Large intestine (tissue), 3 donors: ENCODE results near the gene DHDH. TPM values are rescaled to one million over a fixed set of nuclear protein-coding genes. Genes with fewer than 3 reads are reported as not detected.

Experiments
- DNase-seq, 2 donors: peaks; one replicate each; pipeline versions ENCODE4 v3.0.0 to v3.0.0-alpha.2; 2013
- H3K27ac ChIP-seq: one replicate; pipeline ENCODE4 v1.5.1; 2013; ENCODE audit warnings: low read length
- H3K27me3 ChIP-seq: 2 replicates; pipeline ENCODE4 v1.6.1; 2013; ENCODE audit warnings: low read length; ENCODE audit not compliant: control insufficient read depth, insufficient read depth
- H3K36me3 ChIP-seq: 2 replicates; pipeline ENCODE4 v1.6.1; 2013; ENCODE audit warnings: low read length; ENCODE audit not compliant: control insufficient read depth, insufficient read depth
- H3K4me1 ChIP-seq: one replicate; pipeline ENCODE4 v1.6.1; 2013; ENCODE audit warnings: low read length; ENCODE audit not compliant: control insufficient read depth, insufficient read depth
- H3K4me3 ChIP-seq: one replicate; pipeline ENCODE4 v1.5.1; 2013; ENCODE audit warnings: low read length
- H3K9me3 ChIP-seq: one replicate; pipeline ENCODE4 v1.6.1; 2013; ENCODE audit warnings: mild to moderate bottlenecking, low read depth, low read length, moderate library complexity; ENCODE audit not compliant: control insufficient read depth
- WGBS: methylation state at CpG from one replicate; pipeline ENCODE4 v1.1.5; 2013; ENCODE audit warnings: low lambda C conversion rate; ENCODE audit not compliant: insufficient coverage; 5-methylcytosine and 5-hydroxymethylcytosine counted together
- polyA plus RNA-seq: library from polyadenylated mRNA; unstranded; fragments of 120-200 nt; gene quantifications from one replicate; pipeline ENCODE4 v1.2.1, GENCODE V29; 2013

DHDH gene
- polyA plus RNA-seq, 1 donor = 5.2 TPM

DNA sequence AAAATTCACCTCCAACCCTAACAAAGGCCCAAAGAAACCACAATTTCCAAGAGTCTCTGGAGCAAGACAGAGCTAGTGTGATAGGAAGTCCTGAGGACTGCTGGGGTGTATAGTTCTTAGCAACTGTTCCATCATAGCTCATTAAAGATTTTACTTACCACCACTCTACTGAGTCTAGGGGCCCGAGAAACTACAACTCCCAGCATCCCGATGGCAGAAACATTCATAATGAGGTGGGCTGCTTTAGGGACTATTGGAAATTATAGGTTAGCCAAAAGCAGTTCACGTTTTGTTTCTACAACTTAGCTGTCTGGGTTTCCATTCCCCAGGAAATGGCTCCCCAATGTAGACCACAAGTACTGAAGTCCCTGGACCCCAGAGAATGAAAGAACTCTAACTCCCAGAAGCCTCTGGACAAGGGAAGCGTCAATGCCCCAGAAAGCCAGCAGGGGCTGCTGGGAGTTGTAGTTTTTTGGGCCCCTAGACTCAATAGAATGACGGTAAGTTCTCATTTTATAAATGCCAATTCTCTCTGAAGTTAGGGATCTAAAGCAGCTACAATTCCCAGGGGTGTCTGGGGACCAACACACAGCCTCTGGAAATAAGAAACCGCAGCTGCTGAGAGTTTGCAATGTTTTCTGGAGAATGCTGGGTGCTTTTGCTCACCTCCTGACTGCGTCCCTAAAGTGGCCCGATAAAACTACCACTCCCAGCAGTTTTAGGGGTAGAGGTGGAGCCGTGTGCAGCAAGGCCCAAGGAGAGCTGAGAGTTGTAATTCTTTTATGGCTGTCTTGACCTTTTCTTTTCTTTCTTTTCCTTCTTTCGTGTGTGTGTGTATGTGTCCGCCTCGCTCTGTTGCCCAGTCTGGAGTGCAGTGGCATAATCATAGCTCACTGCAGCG, 42.7 kb downstream of the DHDH start:
- H3K27me3 ChIP-seq = no peaks in the 10 kb centered on the region
- H3K36me3 ChIP-seq = peaks cover 54% of the 10 kb centered on the region
- no peak overlapping the region for H3K27ac ChIP-seq

DNA sequence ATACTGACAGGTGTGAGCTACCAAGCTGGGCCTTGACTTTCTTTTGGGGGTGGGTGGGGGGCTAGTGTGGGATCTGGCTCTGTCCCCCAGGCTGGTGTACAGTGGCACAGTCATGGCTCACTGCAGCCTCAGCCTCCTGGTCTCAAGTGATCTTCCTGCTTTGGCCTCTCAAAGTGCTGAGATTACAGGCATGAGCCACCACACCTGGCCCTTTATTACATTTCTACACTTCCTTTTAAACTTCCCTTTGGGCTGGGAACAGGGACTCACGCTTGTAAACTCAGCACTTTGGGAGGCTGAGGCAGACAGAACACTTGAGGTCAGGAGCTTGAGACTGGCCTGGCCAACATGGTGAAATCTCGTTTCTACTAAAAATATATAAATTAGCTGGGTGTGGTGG, 43.6 kb downstream of the DHDH start:
- Histone ChIP-seq H3K27me3 (no peaks in the 10 kb centered on the region), H3K4me1 (no peaks in the 10 kb centered on the region), H3K9me3 (no peaks in the 10 kb centered on the region), H3K27ac (no peak overlapping the region), H3K36me3 (peaks cover 62% of the 10 kb centered on the region), H3K4me3 (no peak overlapping the region)
- no peak for DNase-seq
- WGBS = no CpG with 5 or more reads among the region's 2 CpGs

More for the DNA sequence above, 42.7 kb downstream of the DHDH start:
- no peaks in the 10 kb centered on the region for H3K9me3 ChIP-seq
- no peak overlapping the region for H3K4me3 ChIP-seq
- no peak for DNase-seq
- WGBS = 100% methylated on average over 3 of the region's 13 CpGs
- H3K4me1 ChIP-seq = no peaks in the 10 kb centered on the region

DNA sequence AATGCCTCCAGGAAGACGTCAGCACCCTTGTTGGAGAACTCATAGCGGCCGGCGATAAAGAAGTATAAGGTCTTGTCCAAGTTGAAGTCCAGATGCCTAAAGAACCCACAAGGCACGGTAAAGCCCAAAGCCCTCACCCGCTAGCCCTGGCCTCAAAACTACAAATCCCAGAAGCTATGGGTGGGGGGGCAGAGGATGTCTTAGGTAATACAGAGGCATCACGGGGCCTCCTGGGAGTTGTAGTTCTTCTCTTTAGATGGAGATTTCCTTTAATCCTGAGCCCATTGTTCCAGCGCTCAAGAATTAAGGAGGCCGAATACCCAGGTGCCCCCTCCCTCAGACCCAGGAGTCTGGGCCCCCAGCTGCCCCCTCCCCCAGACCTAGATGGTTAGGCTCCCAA, 48.8 kb downstream of the DHDH start:
- no peak overlapping the region for H3K27ac ChIP-seq
- no peak overlapping the region for H3K4me3 ChIP-seq
- DNase-seq = no peak
- H3K4me1 ChIP-seq = no peaks in the 10 kb centered on the region
- no peaks in the 10 kb centered on the region for H3K27me3 ChIP-seq
- H3K9me3 ChIP-seq = no peaks in the 10 kb centered on the region
- peaks cover 71% of the 10 kb centered on the region for H3K36me3 ChIP-seq
- WGBS = no CpG with 5 or more reads among the region's 9 CpGs

DNA sequence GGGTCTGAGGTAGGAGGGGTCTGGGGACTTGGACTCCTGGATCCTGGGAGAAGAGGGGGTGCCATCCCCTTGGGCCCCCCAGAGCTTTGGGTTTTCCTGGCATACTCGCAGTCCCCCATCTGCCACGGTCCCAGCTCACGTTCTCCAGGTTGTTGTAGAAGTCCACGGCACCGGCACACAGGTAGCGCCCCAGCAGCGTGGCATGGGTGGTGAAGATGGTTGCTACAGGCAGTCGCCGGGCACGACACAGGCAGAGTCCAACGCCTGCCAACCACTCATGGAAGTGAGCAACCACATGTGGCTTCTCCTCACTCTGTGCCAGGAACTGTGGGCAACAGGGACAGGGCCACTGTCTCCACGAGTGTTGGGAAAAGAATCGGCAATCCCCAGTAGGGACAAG, 52.2 kb downstream of the DHDH start:
- no peak overlapping the region for H3K4me3 ChIP-seq
- H3K4me1 ChIP-seq = no peaks in the 10 kb centered on the region
- peaks cover 79% of the 10 kb centered on the region for H3K36me3 ChIP-seq
- H3K27ac ChIP-seq = no peak overlapping the region
- no peak for DNase-seq
- no peaks in the 10 kb centered on the region for H3K9me3 ChIP-seq
- H3K27me3 ChIP-seq = no peaks in the 10 kb centered on the region
- whole genome bisulfite sequencing = no CpG with 5 or more reads among the region's 13 CpGs

DNA sequence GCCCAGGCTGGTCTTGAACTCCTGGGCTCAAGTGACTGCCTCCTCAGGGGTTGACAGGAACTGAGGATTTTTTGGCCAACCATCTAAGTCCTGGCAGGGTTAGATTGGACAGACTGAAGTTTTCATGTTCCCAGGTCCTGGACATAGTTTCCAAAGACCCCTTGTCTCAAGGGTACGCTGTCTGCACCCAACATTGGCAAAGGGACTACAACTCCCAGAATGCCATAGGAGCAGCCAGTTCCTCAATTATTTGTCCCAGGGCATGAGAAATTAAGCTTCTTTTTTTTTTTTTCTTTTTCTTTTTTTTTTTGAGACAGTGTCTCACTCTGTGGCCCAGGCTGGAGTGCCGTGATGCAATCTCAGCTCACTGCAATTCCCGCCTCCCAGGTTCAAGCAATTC, 52.7 kb downstream of the DHDH start:
- H3K27me3 ChIP-seq = no peaks in the 10 kb centered on the region
- H3K4me1 ChIP-seq = peaks cover 4% of the 10 kb centered on the region
- WGBS = no CpG with 5 or more reads among the region's 3 CpGs
- no peak overlapping the region for H3K4me3 ChIP-seq
- no peak overlapping the region for H3K27ac ChIP-seq
- H3K36me3 ChIP-seq = peaks cover 78% of the 10 kb centered on the region
- no peaks in the 10 kb centered on the region for H3K9me3 ChIP-seq
- DNase-seq = no peak

DNA sequence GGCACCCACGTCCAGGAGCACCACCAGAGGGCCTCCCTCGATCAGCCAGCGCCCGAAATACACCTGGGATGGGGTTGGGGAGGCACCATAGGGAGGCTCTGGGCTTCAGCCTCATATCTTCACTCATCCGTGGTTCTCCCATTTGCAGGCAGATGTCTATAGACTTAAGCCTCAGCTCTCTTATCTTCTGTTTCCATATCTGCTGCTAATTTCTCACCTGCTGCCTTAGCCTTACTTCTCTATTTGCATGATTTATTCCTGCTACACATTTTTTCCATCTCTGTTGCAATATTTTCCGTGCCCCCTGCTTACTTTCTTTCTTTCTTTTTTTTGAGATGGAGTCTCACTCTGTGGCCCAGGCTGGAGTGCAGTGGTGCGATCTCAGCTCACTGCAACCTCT, 53.8 kb downstream of the DHDH start:
- Histone ChIP-seq H3K27me3 (no peaks in the 10 kb centered on the region), H3K36me3 (peaks cover 68% of the 10 kb centered on the region), H3K27ac (no peak overlapping the region), H3K9me3 (no peaks in the 10 kb centered on the region), H3K4me3 (no peak overlapping the region), H3K4me1 (peaks cover 14% of the 10 kb centered on the region)
- no peak for DNase-seq
- 92% methylated on average over 2 of the region's 7 CpGs for WGBS

DNA sequence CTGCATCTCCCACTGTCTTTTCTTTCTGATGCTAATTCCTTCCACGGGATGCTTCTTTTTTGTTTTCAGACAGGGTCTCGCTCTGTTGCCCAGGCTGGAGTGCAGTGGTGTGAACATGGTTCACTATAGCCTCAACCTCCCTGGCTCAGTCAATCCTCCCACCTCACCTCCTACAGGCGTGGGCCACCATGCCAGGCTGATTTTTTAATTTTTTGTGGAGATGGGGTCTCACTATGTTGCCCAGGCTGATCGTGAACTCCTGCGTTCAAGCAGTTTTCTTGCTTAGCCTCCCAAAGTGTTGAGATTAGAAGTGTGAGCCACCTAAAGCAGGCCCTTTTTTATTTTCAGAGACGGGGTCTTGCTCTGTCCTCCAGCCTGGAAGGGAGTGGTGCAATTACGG, 54.8 kb downstream of the DHDH start:
- no peak overlapping the region for H3K4me3 ChIP-seq
- WGBS = no CpG with 5 or more reads among the region's 7 CpGs
- no peak overlapping the region for H3K27ac ChIP-seq
- peaks cover 14% of the 10 kb centered on the region for H3K4me1 ChIP-seq
- H3K36me3 ChIP-seq = peaks cover 59% of the 10 kb centered on the region
- DNase-seq = no peak
- H3K27me3 ChIP-seq = no peaks in the 10 kb centered on the region
- no peaks in the 10 kb centered on the region for H3K9me3 ChIP-seq

DNA sequence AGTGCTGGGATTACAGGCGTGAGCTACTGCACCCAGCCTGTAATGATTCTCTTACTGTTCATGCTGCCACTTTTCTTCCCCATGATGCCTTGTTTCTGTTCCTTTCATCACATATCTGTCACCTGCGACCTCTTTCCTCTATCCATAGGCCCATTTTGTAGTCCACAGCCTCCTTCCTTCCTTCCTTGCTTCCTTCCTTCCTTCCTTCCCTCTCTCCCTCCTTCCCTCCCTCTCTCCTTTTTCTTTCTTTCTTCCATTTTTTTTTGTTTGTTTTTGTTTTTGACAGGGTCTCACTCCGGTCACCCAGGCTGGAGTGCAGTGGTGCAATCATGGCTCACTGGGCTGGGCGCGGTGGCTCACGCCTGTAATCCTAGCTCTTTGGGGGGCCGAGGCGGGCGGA, 55.4 kb downstream of the DHDH start:
- H3K27me3 ChIP-seq = no peaks in the 10 kb centered on the region
- peaks cover 14% of the 10 kb centered on the region for H3K4me1 ChIP-seq
- no peaks in the 10 kb centered on the region for H3K9me3 ChIP-seq
- no peak overlapping the region for H3K4me3 ChIP-seq
- no peak overlapping the region for H3K27ac ChIP-seq
- no peak for DNase-seq
- 91% methylated on average over 3 of the region's 9 CpGs for WGBS
- peaks cover 54% of the 10 kb centered on the region for H3K36me3 ChIP-seq

DNA sequence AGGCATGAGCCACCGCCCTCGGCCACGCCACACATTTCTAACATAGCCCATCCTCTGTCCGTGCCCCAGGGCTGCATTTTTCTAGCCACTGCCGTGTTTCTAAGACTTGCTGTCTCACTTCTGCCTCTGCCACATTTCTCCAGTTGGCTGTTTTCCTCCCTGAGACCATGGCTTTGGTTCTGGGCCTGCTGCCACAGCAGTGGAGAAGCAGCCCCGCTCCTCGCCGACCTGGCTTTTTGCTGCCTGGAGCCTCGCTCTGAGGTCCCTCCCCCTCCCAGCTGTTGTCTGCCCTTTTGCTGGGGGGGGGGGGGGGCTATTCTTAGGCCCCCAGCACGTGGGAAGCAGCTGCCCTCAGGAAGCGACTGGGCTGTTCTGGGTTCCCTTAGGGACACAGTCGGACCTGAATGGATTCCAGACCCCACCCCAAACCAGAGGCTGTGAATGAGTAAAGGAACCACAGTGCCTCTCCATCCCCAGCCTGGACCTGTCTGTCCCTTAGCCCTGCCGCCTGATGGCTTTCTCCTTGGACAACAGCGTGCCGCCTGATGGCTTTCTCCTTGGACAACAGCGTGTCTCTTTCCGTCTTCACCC, 56.3 kb downstream of the DHDH start:
- H3K27ac ChIP-seq = no peak overlapping the region
- DNase-seq = no peak
- 100% methylated on average over 1 of the region's 17 CpGs for WGBS
- peaks cover 21% of the 10 kb centered on the region for H3K4me1 ChIP-seq
- H3K4me3 ChIP-seq = no peak overlapping the region
- peaks cover 49% of the 10 kb centered on the region for H3K36me3 ChIP-seq
- H3K27me3 ChIP-seq = no peaks in the 10 kb centered on the region
- no peaks in the 10 kb centered on the region for H3K9me3 ChIP-seq

DNA sequence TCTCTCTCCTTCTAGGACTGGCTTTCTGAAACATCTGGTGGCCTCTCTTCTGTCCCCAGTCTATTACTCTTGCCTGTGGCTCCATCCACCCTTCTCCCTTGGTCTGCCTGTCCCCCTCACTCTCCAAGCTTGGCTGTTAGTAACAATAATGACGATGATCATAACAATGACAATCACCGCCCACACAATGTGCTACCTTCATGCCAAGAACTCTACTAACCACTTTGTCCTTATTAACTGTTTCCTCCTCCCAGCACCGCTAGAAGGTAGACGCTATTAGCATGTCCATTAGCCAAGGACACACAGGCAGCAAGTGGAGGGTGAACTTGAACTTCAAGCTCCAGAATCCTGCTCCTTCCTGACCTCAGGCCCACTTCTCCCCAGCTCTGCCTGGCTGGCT, 56.9 kb downstream of the DHDH start:
- DNase-seq = no peak
- Histone ChIP-seq H3K4me1 (peaks cover 24% of the 10 kb centered on the region), H3K27ac (no peak overlapping the region), H3K9me3 (no peaks in the 10 kb centered on the region), H3K36me3 (peaks cover 43% of the 10 kb centered on the region), H3K4me3 (no peak overlapping the region), H3K27me3 (no peaks in the 10 kb centered on the region)
- no CpG with 5 or more reads among the region's 4 CpGs for WGBS
